WTC11 (cell line): Measurements from ENCODE around the gene NADK2. TPM values are rescaled to one million over a fixed set of nuclear protein-coding genes. Genes with fewer than 3 reads are reported as not detected.

Experiments
- ATAC-seq: fragments of 200-7000 bp; cut with Tn5 transposase; 2 replicates; pipeline ENCODE4 v1.10.0; 2021; ENCODE audit warnings: mild to moderate bottlenecking, moderate library complexity
- CTCF ChIA-PET: fragments of 300-600 bp; sonication (Branson Sonifier 250); formaldehyde crosslinking; loops from one replicate; lab custom pipeline; 2021; ENCODE audit warnings: antibody characterized with exemption; lab: Charles Lee
- POLR2A ChIA-PET: fragments of 350-600 bp; sonication (Branson Sonifier 250); formaldehyde crosslinking; loops from one replicate; lab custom pipeline; 2021; ENCODE audit warnings: antibody characterized with exemption; lab: Charles Lee
- DNase-seq: peaks from one replicate; pipeline ENCODE4 v3.0.0; 2021; ENCODE audit warnings: low spot score
- H3K27ac Mint-ChIP-seq: 2 replicates; pipeline ENCODE4 v1.8.0; 2021; ENCODE audit warnings: mixed read lengths
- H3K27me3 Mint-ChIP-seq: 2 replicates; pipeline ENCODE4 v1.8.0; 2021; ENCODE audit warnings: low read depth, mild to moderate bottlenecking, moderate library complexity, mixed read lengths
- H3K36me3 Mint-ChIP-seq: 2 replicates; pipeline ENCODE4 v1.8.0; 2021; ENCODE audit warnings: mixed read lengths
- H3K4me1 Mint-ChIP-seq: 2 replicates; pipeline ENCODE4 v1.8.0; 2022; ENCODE audit warnings: mixed read lengths
- H3K4me3 Mint-ChIP-seq: 2 replicates; pipeline ENCODE4 v1.8.0; 2021; ENCODE audit warnings: mild to moderate bottlenecking, moderate library complexity, mixed read lengths
- H3K9me3 Mint-ChIP-seq: 2 replicates; pipeline ENCODE4 v1.8.0; 2021; ENCODE audit warnings: mixed read lengths
- CDX4 ChIP-seq: fragments of 250-450 bp; sonication (Bioruptor Pico); IDR thresholded peaks from 2 replicates; pipeline ENCODE4 v1.9.0; 2021; ENCODE audit warnings: moderate library complexity, mild to moderate bottlenecking, inconsistent platforms, borderline replicate concordance
- ERG ChIP-seq: fragments of 250-450 bp; sonication (Bioruptor Pico); IDR thresholded peaks from 2 replicates; pipeline ENCODE4 v1.8.0; 2021; ENCODE audit warnings: mild to moderate bottlenecking
- FOXK1 ChIP-seq: sonication (generic); formaldehyde crosslinking; IDR thresholded peaks from 2 replicates; pipeline ENCODE4 v1.8.0; 2022; ENCODE audit warnings: mild to moderate bottlenecking, moderate library complexity, missing genetic modification reagents
- HMGA2 ChIP-seq: fragments of 250-450 bp; sonication (Bioruptor Pico); IDR thresholded peaks from 2 replicates; pipeline ENCODE4 v1.4.0; 2021; ENCODE audit warnings: mild to moderate bottlenecking, moderate library complexity
- KAT7 ChIP-seq: sonication (generic); formaldehyde crosslinking; IDR thresholded peaks from 2 replicates; pipeline ENCODE4 v1.8.1; 2023; ENCODE audit warnings: missing genetic modification reagents, mild to moderate bottlenecking, borderline replicate concordance
- MXD4 ChIP-seq: fragments of 250-450 bp; sonication (Bioruptor Pico); IDR thresholded peaks from 2 replicates; pipeline ENCODE4 v1.8.0; 2021; ENCODE audit warnings: mild to moderate bottlenecking, moderate library complexity, borderline replicate concordance
- NFE2L1 ChIP-seq: sonication (generic); formaldehyde crosslinking; IDR thresholded peaks from 2 replicates; pipeline ENCODE4 v1.8.1; 2023; ENCODE audit warnings: missing genetic modification reagents
- PREB ChIP-seq: sonication (generic); formaldehyde crosslinking; IDR thresholded peaks from 2 replicates; pipeline ENCODE4 v1.8.1; 2022; ENCODE audit warnings: mild to moderate bottlenecking, missing genetic modification reagents, moderate library complexity, borderline replicate concordance
- SP1 ChIP-seq: sonication (generic); formaldehyde crosslinking; conservative IDR thresholded peaks from 2 replicates; pipeline ENCODE4 v1.8.1; 2022; ENCODE audit warnings: missing genetic modification reagents
- TCF7 ChIP-seq: sonication (generic); formaldehyde crosslinking; IDR thresholded peaks from 2 replicates; pipeline ENCODE4 v1.8.0; 2022; ENCODE audit warnings: mild to moderate bottlenecking, low read depth, missing genetic modification reagents, moderate library complexity
- TEAD4 ChIP-seq: sonication (generic); formaldehyde crosslinking; IDR thresholded peaks from 2 replicates; pipeline ENCODE4 v1.8.0; 2022; ENCODE audit warnings: mild to moderate bottlenecking, missing genetic modification reagents
- ZNF121 ChIP-seq: sonication (generic); formaldehyde crosslinking; IDR thresholded peaks from 2 replicates; pipeline ENCODE4 v1.8.0; 2023; ENCODE audit warnings: missing genetic modification reagents
- ZNF396 ChIP-seq: fragments of 250-450 bp; sonication (Bioruptor Pico); IDR thresholded peaks from 2 replicates; pipeline ENCODE4 v1.8.0; 2021; ENCODE audit warnings: mild to moderate bottlenecking, moderate library complexity, borderline replicate concordance
- ZNF416 ChIP-seq: fragments of 250-450 bp; sonication (Bioruptor Pico); IDR thresholded peaks from 2 replicates; pipeline ENCODE4 v1.9.0; 2021; ENCODE audit warnings: mild to moderate bottlenecking, inconsistent platforms
- total RNA-seq: library from RNA; stranded (reverse); gene quantifications from 3 replicates; pipeline ENCODE4 v1.2.3, GENCODE V29; 2021
- TF ChIP-seq, protein P1 (sequence below): sonication (generic); formaldehyde crosslinking; conservative IDR thresholded peaks from 2 replicates; pipeline ENCODE4 v1.8.1; 2022; ENCODE audit warnings: mild to moderate bottlenecking, missing genetic modification reagents
- TF ChIP-seq, protein P2 (sequence below): sonication (generic); formaldehyde crosslinking; IDR thresholded peaks from 2 replicates; pipeline ENCODE4 v1.8.0; 2022; ENCODE audit warnings: mild to moderate bottlenecking, missing genetic modification reagents
- TF ChIP-seq, protein P3 (sequence below): sonication (generic); formaldehyde crosslinking; conservative IDR thresholded peaks from 2 replicates; pipeline ENCODE4 v1.8.1; 2023; ENCODE audit warnings: mild to moderate bottlenecking, low read depth, missing genetic modification reagents, moderate library complexity

Gene NADK2
- total RNA-seq, 1 experiment from 2014 or later: 11.7 TPM

DNA sequence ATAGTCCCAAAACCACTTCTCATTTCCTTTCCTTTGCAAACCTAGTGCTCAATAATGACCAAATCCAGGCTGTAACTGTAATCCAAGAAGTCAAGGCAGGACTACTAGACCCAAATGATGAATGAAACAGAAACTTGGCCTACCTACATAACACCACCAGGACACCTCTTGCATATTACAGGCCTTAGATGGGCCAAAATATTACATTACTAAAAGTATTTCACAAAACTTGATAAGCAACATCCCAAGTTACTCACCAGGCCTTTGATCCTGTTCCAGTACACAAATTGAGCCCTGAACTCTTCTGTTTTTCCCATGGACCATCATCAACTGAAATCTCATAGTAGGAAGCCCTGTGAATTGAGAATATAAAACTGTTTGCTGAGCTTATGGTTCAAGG lies 34.8 kb downstream of the NADK2 start (continued):
- TF ChIP-seq ERG: no peak
- TF ChIP-seq HMGA2 (CRISPR knock-in tag): no peak
- TF ChIP-seq ZNF396: no peak
- TF ChIP-seq NFE2L1 (CRISPR knock-in tag): no peak
- no peak for TF ChIP-seq MXD4 (CRISPR knock-in tag)
- no peak for TF ChIP-seq SP1 (CRISPR knock-in tag)
- no peak for TF ChIP-seq ZNF121 (CRISPR knock-in tag)
- TF ChIP-seq, protein P1, sequence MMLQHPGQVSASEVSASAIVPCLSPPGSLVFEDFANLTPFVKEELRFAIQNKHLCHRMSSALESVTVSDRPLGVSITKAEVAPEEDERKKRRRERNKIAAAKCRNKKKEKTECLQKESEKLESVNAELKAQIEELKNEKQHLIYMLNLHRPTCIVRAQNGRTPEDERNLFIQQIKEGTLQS (CRISPR knock-in tag): no peak
- no peak for TF ChIP-seq FOXK1 (CRISPR knock-in tag)
- TF ChIP-seq, all 79 proteins: peak for 0

- H3K9me3 Mint-ChIP-seq: no peaks in the 10 kb centered on the region
- POLR2A ChIA-PET: no interaction called here
- H3K36me3 Mint-ChIP-seq: 0 out of 2 replicates have a peak, but pooled peaks cover 2% of the 10 kb centered on the region
- no peak overlapping the region for H3K4me3 Mint-ChIP-seq
- H3K27me3 Mint-ChIP-seq: no peaks in the 10 kb centered on the region
- CTCF ChIA-PET: no interaction called here
- ATAC-seq: no peak
- H3K4me1 Mint-ChIP-seq: no peaks in the 10 kb centered on the region
- no peak overlapping the region for H3K27ac Mint-ChIP-seq
- TF ChIP-seq TCF7 (no peak), CDX4 (CRISPR knock-in tag) (no peak)
- TF ChIP-seq, protein P2, sequence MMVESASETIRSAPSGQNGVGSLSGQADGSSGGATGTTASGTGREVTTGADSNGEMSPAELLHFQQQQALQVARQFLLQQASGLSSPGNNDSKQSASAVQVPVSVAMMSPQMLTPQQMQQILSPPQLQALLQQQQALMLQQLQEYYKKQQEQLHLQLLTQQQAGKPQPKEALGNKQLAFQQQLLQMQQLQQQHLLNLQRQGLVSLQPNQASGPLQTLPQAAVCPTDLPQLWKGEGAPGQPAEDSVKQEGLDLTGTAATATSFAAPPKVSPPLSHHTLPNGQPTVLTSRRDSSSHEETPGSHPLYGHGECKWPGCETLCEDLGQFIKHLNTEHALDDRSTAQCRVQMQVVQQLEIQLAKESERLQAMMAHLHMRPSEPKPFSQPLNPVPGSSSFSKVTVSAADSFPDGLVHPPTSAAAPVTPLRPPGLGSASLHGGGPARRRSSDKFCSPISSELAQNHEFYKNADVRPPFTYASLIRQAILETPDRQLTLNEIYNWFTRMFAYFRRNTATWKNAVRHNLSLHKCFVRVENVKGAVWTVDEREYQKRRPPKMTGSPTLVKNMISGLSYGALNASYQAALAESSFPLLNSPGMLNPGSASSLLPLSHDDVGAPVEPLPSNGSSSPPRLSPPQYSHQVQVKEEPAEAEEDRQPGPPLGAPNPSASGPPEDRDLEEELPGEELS (CRISPR knock-in tag): no peak
- TF ChIP-seq, all 79 proteins: peak for 0
- no peak for DNase-seq
Observed at GRCh38 chr5:36205329-36205728, 36.4 kb downstream of the NADK2 start.

GRCh38 chr5:36202521-36202961 lies 39.2 kb downstream of the NADK2 start:
- no peak overlapping the region for H3K4me3 Mint-ChIP-seq
- H3K4me1 Mint-ChIP-seq: no peaks in the 10 kb centered on the region
- ATAC-seq: no peak
- H3K27ac Mint-ChIP-seq: no peak overlapping the region
- ChIA-PET CTCF (interaction anchor here (1.3 kb wide), 1 partner anchor 24 kb away, joined by 5 read pairs; no protein-coding TSS in a partner anchor), POLR2A (no interaction called here)
- H3K9me3 Mint-ChIP-seq: no peaks in the 10 kb centered on the region
- no peaks in the 10 kb centered on the region for H3K27me3 Mint-ChIP-seq
- no peak for TF ChIP-seq PREB
- TF ChIP-seq MXD4 (CRISPR knock-in tag): no peak
- TF ChIP-seq TEAD4 (CRISPR knock-in tag): no peak
- TF ChIP-seq KAT7 (CRISPR knock-in tag): no peak
- TF ChIP-seq ZNF416 (CRISPR knock-in tag): no peak
- TF ChIP-seq, protein P3, sequence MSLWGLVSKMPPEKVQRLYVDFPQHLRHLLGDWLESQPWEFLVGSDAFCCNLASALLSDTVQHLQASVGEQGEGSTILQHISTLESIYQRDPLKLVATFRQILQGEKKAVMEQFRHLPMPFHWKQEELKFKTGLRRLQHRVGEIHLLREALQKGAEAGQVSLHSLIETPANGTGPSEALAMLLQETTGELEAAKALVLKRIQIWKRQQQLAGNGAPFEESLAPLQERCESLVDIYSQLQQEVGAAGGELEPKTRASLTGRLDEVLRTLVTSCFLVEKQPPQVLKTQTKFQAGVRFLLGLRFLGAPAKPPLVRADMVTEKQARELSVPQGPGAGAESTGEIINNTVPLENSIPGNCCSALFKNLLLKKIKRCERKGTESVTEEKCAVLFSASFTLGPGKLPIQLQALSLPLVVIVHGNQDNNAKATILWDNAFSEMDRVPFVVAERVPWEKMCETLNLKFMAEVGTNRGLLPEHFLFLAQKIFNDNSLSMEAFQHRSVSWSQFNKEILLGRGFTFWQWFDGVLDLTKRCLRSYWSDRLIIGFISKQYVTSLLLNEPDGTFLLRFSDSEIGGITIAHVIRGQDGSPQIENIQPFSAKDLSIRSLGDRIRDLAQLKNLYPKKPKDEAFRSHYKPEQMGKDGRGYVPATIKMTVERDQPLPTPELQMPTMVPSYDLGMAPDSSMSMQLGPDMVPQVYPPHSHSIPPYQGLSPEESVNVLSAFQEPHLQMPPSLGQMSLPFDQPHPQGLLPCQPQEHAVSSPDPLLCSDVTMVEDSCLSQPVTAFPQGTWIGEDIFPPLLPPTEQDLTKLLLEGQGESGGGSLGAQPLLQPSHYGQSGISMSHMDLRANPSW: no peak
- DNase-seq: no peak
- H3K36me3 Mint-ChIP-seq: 0 out of 2 replicates have a peak, but pooled peaks cover 2% of the 10 kb centered on the region
